ENCODE measurements around the gene LDB1.

Gene LDB1

DNA sequence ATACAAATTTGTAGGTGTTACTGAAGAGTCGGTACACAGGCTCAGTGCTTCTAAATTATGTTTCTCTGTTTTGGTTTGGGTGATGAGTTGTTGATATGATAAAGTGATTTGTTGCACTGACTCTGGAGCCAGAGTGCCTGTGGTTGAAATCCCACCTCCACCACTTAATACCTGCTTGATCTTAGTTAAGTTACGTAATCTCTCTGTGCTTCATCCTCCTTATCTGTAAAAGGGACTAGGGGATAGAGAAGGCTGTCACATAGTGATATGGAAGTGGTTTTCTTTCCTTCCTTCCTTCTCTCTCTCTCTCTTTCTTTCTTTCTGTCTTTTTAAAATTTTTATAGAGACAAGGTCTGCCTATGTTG, 55.7 kb downstream of the LDB1 start:
- DNase-seq: no peak

DNA sequence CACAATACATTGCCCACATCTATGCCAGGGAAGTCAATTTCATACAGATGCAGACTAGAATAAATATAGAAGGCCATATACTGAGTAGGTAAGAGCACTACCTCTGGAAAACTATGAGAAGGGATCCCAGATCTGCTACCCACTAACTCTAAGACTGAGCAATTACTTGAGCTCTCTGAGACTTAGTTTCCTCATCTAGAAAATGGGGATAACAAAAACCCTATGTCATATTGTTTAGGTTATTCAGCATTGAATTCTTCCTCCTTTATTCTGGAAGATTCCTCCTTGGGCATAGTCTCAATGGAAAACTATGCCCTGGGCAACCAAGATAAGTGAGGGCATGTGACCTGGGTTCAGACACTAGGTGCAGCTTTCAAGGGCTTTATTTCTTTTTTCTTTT, 60.2 kb downstream of the LDB1 start:
- no peak for DNase-seq
